Measurements from ENCODE around the gene CHCHD2.
"Not testable (repeated sequence)": the region's sequence is repeated elsewhere in the genome, so short reads cannot be mapped to it uniquely, and the experiment has no call there.

The CHCHD2 gene

DNA sequence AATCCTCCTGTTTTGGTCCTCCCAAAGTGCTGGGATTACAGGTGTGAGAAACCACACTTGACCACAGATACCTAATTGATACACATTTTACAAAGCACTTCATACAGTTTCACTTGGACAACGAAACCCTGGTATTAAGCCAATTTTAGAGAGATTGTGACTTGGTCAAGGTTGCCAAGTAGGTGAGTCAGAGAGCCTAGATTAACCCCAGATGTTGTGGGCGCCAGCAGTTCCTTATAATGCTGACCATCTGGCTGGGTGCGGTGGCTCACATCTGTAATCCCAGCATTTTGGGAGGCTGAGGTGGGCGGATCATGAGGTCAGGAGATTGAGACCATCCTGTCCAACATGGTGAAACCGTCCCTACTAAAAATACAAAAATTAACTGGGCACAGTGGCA lies 8.6 kb downstream of the CHCHD2 start:
- H3K27ac ChIP-seq, result peak overlapping the region; percentile 75
- no peak for TF ChIP-seq CTCF (conservative IDR thresholded peaks at IDR 0.05; ENCODE audit: low read depth)
- CTCF ChIA-PET, result no interaction called here
- POLR2A ChIA-PET (ENCODE audit: low non-redundant PET), result no interaction called here
- DNase-seq (ENCODE audit: low spot score), result no peak

DNA sequence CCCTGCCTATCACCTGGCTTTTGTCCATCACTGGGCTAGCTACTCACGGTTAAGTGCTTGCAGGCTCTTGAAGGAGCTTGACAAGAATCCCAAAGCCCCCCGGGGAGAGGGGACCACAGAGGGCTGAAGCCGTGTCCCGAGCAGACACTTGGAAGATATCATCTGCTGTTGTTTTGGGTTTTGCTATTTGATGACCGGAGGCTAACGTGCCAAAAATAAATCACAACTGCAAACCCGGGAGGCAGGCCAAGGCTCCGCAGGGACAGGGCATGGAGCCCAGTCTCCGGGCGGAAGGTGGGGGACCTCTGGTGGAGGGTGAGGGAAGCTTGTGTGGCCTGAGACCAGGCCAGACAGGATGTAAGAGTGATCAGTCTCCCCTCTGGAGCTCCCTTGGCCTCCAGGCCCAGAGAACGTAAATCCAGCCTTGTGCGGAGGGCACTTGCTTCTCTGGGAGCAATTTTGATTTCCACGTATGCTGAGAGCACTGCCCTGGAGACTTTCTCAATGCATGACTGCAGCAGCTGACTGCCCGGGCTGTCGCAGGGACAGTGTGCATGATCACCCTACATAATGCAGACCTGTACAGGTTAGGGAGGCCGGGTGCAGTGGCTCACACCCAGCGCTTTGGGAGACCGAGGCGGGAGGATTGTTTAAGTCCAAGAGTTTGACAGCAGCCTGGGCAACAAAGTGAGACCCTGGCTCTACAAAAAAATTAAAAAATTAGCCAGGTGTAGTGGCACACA lies 13.3 kb downstream of the CHCHD2 start, which contains the start of gene PHKG1:
Gene PHKG1 (minus strand): TSS at position 164 of the 743 bp plus-strand sequence. CDS start 4,011 bp downstream, outside the sequence.
- ChIA-PET CTCF (interaction anchor here (0.6 to 1.5 kb wide), 9 partner anchors 10 to 499 kb away, joined by 3 to 8 read pairs (median 3); no protein-coding TSS in a partner anchor), POLR2A (ENCODE audit: low non-redundant PET) (interaction anchor here (1.0 kb wide), 1 partner anchor 14 kb away, joined by 3 read pairs; the partner anchor contains the start of gene CHCHD2)
- peak; percentile 79 for TF ChIP-seq CTCF (conservative IDR thresholded peaks at IDR 0.05; ENCODE audit: low read depth)
- H3K27ac ChIP-seq, result peak within 1 kb of the TSS; percentile 77
- peak; percentile 66 for DNase-seq (ENCODE audit: low spot score)

DNA sequence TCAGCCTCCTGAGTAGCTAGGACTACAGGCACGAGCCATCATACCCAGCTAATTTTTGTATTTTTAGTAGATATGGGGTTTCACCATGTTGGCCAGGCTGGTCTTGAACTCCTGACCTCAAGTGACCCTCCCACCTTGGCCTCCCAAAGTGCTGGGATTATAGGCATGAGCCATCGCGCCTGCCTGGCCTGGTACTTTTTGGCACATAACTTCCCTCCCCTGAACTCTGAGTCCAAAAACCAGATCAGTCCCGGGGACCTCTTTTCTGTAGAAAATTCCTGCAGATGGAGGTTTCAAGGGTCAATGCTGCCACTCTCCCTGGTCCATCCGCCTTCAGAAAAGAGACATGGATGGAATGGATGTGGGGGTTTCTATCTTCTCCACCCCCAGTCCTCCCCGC lies 13.9 kb downstream of the CHCHD2 start:
- peak overlapping the region; percentile 77 for H3K27ac ChIP-seq
- ChIA-PET POLR2A (ENCODE audit: low non-redundant PET) (interaction anchor here (1.0 kb wide), 1 partner anchor 14 kb away, joined by 3 read pairs; the partner anchor contains the start of gene CHCHD2), CTCF (interaction anchor here (0.6 to 1.5 kb wide), 6 partner anchors 9 to 499 kb away, joined by 3 to 8 read pairs (median 4); no protein-coding TSS in a partner anchor)
- DNase-seq (ENCODE audit: low spot score), result not testable (repeated sequence)

DNA sequence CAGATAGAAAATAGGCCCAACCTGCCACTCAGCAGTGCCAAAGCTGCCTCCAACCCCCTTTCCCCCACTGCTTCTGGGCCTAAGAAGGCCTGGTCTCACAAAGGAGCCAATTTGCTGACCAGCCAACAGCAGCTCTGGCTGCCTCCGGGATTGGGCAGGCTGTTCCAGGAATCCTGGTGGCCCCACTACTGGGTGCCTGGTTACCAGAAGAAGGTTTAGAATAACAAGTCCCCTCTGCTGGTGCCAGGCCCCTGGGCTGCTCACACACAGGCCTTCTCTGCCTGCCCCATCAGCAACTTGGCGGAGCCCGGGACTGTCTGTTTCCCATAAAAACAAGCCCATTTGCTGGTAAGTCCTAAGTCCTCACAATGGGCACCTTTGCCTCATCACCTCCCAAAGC lies 14.7 kb downstream of the CHCHD2 start:
- H3K27ac ChIP-seq, result peak overlapping the region; percentile 77
- CTCF ChIA-PET, result interaction anchor here (0.8 to 1.5 kb wide), 2 partner anchors 17 to 128 kb away, joined by 3 to 4 read pairs; no protein-coding TSS in a partner anchor
- POLR2A ChIA-PET (ENCODE audit: low non-redundant PET), result no interaction called here
- no peak for TF ChIP-seq CTCF (conservative IDR thresholded peaks at IDR 0.05; ENCODE audit: low read depth)
- DNase-seq (ENCODE audit: low spot score), result no peak

GRCh38 chr7:56087445-56087844 lies 18.8 kb downstream of the CHCHD2 start:
- POLR2A ChIA-PET (ENCODE audit: low non-redundant PET), result no interaction called here

GRCh38 chr7:56086761-56087160 lies 19.5 kb downstream of the CHCHD2 start:
- POLR2A ChIA-PET (ENCODE audit: low non-redundant PET), result no interaction called here
- no peak overlapping the region for H3K27ac ChIP-seq
- CTCF ChIA-PET, result no interaction called here
- no peak for TF ChIP-seq CTCF (conservative IDR thresholded peaks at IDR 0.05; ENCODE audit: low read depth)
- DNase-seq (ENCODE audit: low spot score), result no peak

More at GRCh38 chr7:56087445-56087844, 18.8 kb downstream of the CHCHD2 start:
- DNase-seq (ENCODE audit: low spot score), result no peak
- H3K27ac ChIP-seq, result no peak overlapping the region
- CTCF ChIA-PET, result no interaction called here
- no peak for TF ChIP-seq CTCF (conservative IDR thresholded peaks at IDR 0.05; ENCODE audit: low read depth)
